Ovary (tissue), 9 donors: Measurements from ENCODE around the gene MTMR11. TPM values are rescaled to one million over a fixed set of nuclear protein-coding genes. Genes with fewer than 3 reads are reported as not detected.
A peak's percentile ranks its signal among the peaks of the same experiment; 100 is the strongest.

Source experiments
- DNase-seq, 5 donors: peaks; one replicate each; pipeline ENCODE4 v3.0.0-alpha.2; 2019 to 2020
- H3K27ac ChIP-seq, 2 donors: fragments of 200-600 bp; one replicate each; pipeline versions ENCODE4 v1.5.1 to v1.8.0; 2019 to 2022
- H3K27me3 ChIP-seq: fragments of 200-600 bp; one replicate; pipeline ENCODE4 v1.8.0; 2022
- H3K36me3 ChIP-seq: fragments of 200-600 bp; sonication (generic); one replicate; pipeline ENCODE4 v1.5.1; 2019
- H3K4me1 ChIP-seq: one replicate; pipeline ENCODE4 v1.8.1; 2013; ENCODE audit warnings: mild to moderate bottlenecking, moderate library complexity; ENCODE audit not compliant: insufficient read depth
- H3K4me3 ChIP-seq: fragments of 200-600 bp; sonication (generic); one replicate; pipeline ENCODE4 v1.5.1; 2017
- H3K9me3 ChIP-seq, 2 donors: fragments of 200-600 bp in 1 of 2; sonication (generic) in 1 of 2; one replicate each; pipeline versions ENCODE4 v1.5.1 to v1.8.1; 2013 to 2019; ENCODE audit warnings: mild to moderate bottlenecking in 1 of 2, moderate library complexity in 1 of 2
- EP300 ChIP-seq: sonication (generic); formaldehyde crosslinking; IDR thresholded peaks from one replicate; pipeline ENCODE4 v1.6.1; 2017; ENCODE audit warnings: antibody characterized with exemption
- POLR2A ChIP-seq: fragments of 450-650 bp; IDR thresholded peaks from one replicate; pipeline ENCODE4 v1.6.1; 2017; ENCODE audit warnings: antibody characterized with exemption, mild to moderate bottlenecking, moderate library complexity
- WGBS, 3 donors: extraction: QIAGEN DNeasy Blood & Tissue Kit in 1 of 3; methylation state at CpG; one replicate each; pipeline versions ENCODE4 v1.1.5 to v1.1.7; 2013 to 2017; 5-methylcytosine and 5-hydroxymethylcytosine counted together
- intact Hi-C, 4 donors: fragments of 100-400 bp; cut with DNase I; formaldehyde crosslinking; loops; one replicate each; pipeline versions ENCODE4 v1.11.0 to v1.15.1; 2022 to 2023
- polyA plus RNA-seq, 2 donors: library from polyadenylated mRNA; stranded (reverse); fragments of 200-250 nt in 1 of 2; fragments of 350-450 nt in 1 of 2; fragmentation: Illumina TruSeq in 1 of 2; extraction: RNeasy Lipid Tissue Mini Kit (QIAGEN cat#74804) in 1 of 2; gene quantifications; one replicate each; pipeline ENCODE4 v1.2.3, GENCODE V29; 2013 to 2014
- total RNA-seq, 7 donors: library from RNA; depleted of rRNA in 2 of 7; stranded (reverse); fragments of >200 nt in 2 of 7; fragmentation: NEBNext Ultra II Directional in 3 of 7; extraction: Animal tissue kit (Norgen Biotek cat#: 25700) in 3 of 7; gene quantifications; one replicate each; pipeline versions ENCODE4 v1.1.0 to v1.2.4, GENCODE V29; 2016 to 2023
- TF ChIP-seq, protein P1 (sequence below), 3 donors: fragments of 450-650 bp in 2 of 3; fragments of 200-600 bp in 1 of 3; IDR thresholded peaks; one replicate each; pipeline versions ENCODE4 v1.5.1 to v1.8.0; 2016 to 2022; ENCODE audit warnings: antibody characterized with exemption in 3 of 3, mild to moderate bottlenecking in 1 of 3
- donor health status: DM: no; HTN: no; CAD: no; lungs with moderate emphysema.
- donor health status: DM: no; HTN: no; CAD: no.
- donor health status: Bipolar disorder and iron deficiency.
- donor health status: DM: yes; HTN: yes; CAD: no.
- donor health status: DM: no; HTN: no; CAD: no.
- donor health status: DM: yes; HTN: yes; CAD: no.

Gene MTMR11
- total and polyA plus RNA-seq, 9 donors = 19.1 to 51.5 (median 33.0) TPM

DNA sequence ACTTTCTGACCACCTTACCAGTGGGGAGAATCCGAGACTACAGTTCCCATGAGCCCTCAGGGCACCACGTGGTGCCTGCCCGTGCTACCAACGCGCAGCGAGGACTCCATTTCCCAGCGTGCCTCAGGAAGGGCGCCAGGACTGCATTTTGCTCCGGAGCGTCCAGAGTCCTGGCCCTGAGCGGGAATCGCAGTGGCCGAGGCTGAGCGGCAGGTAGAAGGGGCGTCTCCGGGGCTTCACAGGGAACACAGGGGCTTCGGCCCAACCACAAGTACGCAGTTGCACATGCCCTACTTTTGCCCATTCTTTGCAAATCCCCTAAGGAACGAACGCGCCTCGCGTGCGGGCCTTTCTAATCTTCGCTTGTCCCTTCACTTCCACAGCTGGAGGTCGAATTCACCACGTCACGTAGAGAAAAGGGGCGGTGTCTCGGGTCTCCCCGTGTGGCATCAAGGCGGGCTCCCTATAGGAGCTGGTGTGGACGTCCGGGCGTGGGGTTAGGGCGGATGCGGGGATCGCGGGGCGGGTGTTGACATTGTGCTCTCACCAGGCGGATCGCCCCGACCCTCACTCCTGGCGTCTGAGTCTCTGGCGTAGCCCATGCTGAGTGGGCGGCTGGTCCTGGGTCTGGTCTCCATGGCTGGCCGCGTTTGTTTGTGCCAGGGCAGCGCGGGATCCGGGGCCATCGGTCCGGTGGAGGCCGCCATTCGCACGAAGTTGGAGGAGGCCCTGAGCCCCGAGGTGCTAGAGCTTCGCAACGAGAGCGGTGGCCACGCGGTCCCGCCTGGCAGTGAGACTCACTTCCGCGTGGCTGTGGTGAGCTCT lies 37.0 kb downstream of the MTMR11 start, which contains the start of gene BOLA1:
TSS of gene BOLA1 (plus strand) at position 109 of the 825 bp plus-strand sequence. CDS start at position 601, 492 bp downstream.
- Histone ChIP-seq H3K36me3 (no peaks in the 10 kb centered on the region), H3K4me3 (peak within 1 kb of the TSS; percentile 46), H3K9me3 (no peaks in the 10 kb centered on the region), H3K27me3 (no peaks in the 10 kb centered on the region), H3K4me1 (peaks cover 2% of the 10 kb centered on the region), H3K27ac (peak within 1 kb of the TSS; percentile 50 to 85)
- TF ChIP-seq EP300 (peak; percentile 16), POLR2A (peak; percentile 91)
- TF ChIP-seq, protein P1, sequence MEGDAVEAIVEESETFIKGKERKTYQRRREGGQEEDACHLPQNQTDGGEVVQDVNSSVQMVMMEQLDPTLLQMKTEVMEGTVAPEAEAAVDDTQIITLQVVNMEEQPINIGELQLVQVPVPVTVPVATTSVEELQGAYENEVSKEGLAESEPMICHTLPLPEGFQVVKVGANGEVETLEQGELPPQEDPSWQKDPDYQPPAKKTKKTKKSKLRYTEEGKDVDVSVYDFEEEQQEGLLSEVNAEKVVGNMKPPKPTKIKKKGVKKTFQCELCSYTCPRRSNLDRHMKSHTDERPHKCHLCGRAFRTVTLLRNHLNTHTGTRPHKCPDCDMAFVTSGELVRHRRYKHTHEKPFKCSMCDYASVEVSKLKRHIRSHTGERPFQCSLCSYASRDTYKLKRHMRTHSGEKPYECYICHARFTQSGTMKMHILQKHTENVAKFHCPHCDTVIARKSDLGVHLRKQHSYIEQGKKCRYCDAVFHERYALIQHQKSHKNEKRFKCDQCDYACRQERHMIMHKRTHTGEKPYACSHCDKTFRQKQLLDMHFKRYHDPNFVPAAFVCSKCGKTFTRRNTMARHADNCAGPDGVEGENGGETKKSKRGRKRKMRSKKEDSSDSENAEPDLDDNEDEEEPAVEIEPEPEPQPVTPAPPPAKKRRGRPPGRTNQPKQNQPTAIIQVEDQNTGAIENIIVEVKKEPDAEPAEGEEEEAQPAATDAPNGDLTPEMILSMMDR (IDR thresholded peaks at IDR 0.05) = peak in 2 of 3 donors; percentile 9 to 10
- peak; percentile 92 to 95 (median 94) for DNase-seq
- intact Hi-C loops = loop anchor here in 1 of 4 donors (5.0 to 10.0 kb wide), 2 partner anchors 38 to 165 kb away; partner anchors contain the start of genes MTMR11 and VPS45
- WGBS, 3 donors = 3 to 8% (median 5%) methylated on average over 56 to 65 of the region's 65 CpGs

DNA sequence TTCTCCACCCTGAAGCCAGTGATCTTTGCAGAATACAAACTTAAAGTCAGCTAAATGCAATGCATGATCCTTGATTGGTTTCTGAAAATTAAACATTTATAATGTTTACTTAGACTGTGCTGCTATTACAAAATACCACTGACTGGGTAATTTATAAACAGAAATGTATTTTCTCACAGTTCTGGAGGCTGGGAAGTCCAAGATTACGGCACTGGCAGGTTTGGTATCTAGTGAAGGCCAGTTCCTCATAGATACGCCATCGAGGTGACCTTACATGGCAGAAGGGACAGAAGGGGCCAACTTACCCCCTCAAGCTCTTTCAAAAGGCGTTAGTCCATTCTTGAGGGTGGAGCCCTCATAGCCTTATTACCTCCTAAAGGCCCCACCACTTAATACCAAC lies 40.1 kb downstream of the MTMR11 start:
- intact Hi-C loops = loop anchor here in 1 of 4 donors (5.0 to 10.0 kb wide), 2 partner anchors 41 to 168 kb away; partner anchors contain the start of genes MTMR11 and VPS45
- peaks cover 2% of the 10 kb centered on the region for H3K4me1 ChIP-seq
- no peaks in the 10 kb centered on the region for H3K9me3 ChIP-seq
- H3K27me3 ChIP-seq = no peaks in the 10 kb centered on the region
- H3K36me3 ChIP-seq = no peaks in the 10 kb centered on the region
- WGBS, 3 donors = 89 to 96% (median 95%) methylated on average over 4 of the region's 4 CpGs
- no peak for DNase-seq
- H3K4me3 ChIP-seq = no peak overlapping the region
- no peak overlapping the region for H3K27ac ChIP-seq
- TF ChIP-seq POLR2A = no peak
- TF ChIP-seq EP300 = no peak
- TF ChIP-seq, protein P1 (IDR thresholded peaks at IDR 0.05) = no peak

DNA sequence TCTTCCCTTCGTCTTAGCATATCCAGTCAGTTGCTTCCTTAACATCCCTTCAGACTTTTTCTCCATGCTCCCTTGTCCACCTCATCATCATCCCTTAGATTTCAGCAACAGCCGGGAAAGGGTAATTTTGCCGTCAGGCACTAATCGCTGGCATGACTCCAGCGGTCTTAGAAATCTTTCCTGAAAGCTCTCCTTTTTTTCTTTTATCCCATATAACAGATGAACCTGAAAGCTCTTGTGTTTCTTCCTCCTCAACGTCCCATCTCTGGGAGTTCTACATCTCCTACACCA lies 47.7 kb downstream of the MTMR11 start:
- WGBS, 3 donors = 2 to 4% (median 3%) methylated on average over 6 of the region's 6 CpGs
- peak; percentile 61 to 79 (median 73) for DNase-seq
- Histone ChIP-seq H3K27ac (peak overlapping the region in 1 of 2 donors; percentile 99), H3K9me3 (no peaks in the 10 kb centered on the region), H3K36me3 (no peaks in the 10 kb centered on the region), H3K4me3 (peak overlapping the region; percentile 60), H3K4me1 (peaks cover 2% of the 10 kb centered on the region), H3K27me3 (no peaks in the 10 kb centered on the region)
- TF ChIP-seq, protein P1 (IDR thresholded peaks at IDR 0.05) = no peak
- TF ChIP-seq POLR2A (no peak), EP300 (no peak)
- intact Hi-C loops = no loop called here

DNA sequence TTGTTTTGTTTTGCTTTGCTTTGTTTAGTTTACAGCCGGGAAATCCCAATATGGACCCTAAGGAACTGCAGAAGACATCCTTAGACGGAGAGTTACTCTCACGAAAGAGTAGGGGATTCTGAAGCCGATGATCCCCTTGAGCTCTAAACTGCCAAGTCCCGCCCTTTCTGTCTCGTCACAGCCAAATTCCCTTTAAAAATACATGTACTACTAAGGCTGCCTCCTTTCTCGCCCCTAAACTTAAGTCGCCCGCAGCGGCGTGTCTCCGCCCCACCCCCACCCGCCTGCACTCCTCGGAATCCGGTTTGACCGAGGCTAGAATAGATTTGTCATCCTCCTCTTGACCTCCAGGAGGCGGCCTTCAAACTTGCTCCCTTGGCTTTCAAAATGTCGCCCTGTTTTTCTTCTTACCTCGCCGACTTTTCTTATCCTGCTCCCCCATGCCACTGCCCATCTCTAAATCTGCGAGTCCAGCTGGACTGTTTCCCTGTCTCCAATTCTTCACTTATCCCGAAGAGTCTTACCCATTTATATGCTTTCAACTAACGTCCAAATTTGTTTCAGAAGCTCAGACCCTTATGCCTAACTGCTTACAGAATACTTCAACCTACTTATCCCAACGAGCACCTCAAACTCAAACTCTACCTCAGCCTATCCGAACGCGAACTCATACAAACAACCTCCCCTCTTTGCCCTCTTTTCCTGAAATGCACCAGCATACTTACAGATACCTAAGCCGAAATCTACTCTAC lies 48.3 kb downstream of the MTMR11 start:
- Histone ChIP-seq H3K4me3 (peak overlapping the region; percentile 60), H3K4me1 (peaks cover 2% of the 10 kb centered on the region), H3K27me3 (no peaks in the 10 kb centered on the region), H3K27ac (peak overlapping the region; percentile 13 to 99), H3K36me3 (no peaks in the 10 kb centered on the region), H3K9me3 (no peaks in the 10 kb centered on the region)
- TF ChIP-seq EP300 = no peak
- TF ChIP-seq, protein P1 (IDR thresholded peaks at IDR 0.05) = peak; percentile 26 to 61 (median 56)
- TF ChIP-seq POLR2A = peak; percentile 9
- intact Hi-C loops = no loop called here
- WGBS, 3 donors = 0 to 1% (median 1%) methylated on average over 28 of the region's 28 CpGs
- DNase-seq = peak; percentile 80 to 89 (median 85)
